Activated CD4-positive, alpha-beta T cell treated with anti-CD3 and anti-CD28 coated beads, Interleukin-2, Interleukin-6, amounts not matched to agents 100 ng/mL and 50 ng/mL, durations not matched to agents 16 hours and 8 hours (primary cell): ENCODE results near the gene OSBPL6.

Experiments used
- DNase-seq: peaks from one replicate; pipeline ENCODE4 v3.0.0-alpha.2; 2020

The OSBPL6 gene

DNA sequence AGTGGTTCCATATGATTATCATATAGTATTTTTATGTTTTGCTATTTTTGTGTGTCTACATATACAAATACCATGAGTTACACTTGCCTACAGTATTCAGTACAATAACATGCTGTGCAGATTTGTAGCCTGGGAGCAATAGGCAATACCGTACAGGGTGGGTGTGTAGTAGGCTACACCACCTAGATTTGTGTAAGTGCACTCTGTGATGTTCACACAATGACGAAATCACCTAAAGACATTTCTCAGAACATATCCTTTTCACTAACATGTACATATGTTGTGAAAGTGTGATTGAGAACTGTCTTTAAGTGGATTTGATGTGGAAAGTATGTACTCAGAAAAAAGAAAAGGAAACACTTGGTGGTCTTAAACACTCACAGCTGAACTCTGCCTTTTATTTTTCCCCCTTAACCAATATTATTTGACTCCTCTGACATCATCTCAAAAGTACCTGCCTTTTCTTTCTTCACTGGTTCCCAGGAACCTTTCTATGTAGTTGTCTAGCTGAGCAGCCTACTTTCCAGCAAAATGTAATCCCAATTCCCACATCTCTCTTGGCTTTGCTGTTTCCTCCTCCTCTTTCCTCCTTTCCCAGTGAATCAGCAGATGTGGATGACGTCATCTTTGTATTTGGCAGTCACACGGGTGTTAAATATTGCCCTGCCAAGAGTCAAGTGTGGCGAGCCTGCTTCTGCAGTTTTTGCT, 47.7 kb downstream of the OSBPL6 start:
- no peak for DNase-seq

DNA sequence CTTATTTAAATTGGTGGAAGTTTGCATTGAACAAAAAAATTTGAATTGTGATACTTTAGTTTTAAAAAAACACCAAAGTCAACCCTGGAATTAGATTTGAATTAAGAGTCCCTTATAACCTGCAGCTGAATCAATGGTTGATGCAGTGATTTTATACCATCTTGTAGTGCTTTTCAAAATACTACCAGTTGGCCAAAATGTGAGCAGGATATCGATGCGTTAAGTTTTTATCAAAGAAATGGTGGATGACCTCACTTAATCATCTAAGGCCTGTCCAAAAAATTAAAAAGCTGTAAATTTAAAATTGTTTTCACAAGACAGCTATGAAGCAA, 48.2 kb downstream of the OSBPL6 start:
- DNase-seq, result no peak

DNA sequence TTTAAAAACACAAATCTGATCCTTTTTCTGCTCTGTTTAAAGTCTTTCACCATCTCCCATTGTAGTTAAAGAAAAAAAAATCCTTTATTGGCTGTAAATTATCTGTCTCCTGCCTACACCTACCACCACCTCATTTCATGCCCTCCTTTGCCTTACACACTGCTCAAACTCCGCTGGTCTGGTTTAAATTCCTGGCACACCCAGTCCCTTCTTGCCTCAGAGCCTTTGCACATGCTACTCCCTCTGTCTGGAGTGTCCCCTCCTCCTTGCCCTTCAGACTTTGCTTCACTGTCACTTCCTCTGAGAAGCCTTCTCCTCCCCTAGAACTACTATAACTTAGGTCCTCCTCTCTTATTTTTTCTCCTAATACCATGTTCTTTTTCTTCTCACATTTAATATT, 49.6 kb downstream of the OSBPL6 start:
- DNase-seq, result no peak

GRCh38 chr2:178244777-178245176, 50.5 kb downstream of the OSBPL6 start:
- DNase-seq, result no peak

- no peak for DNase-seq
Measured at GRCh38 chr2:178246696-178247095, 52.4 kb downstream of the OSBPL6 start.

- no peak for DNase-seq
Measured at GRCh38 chr2:178247250-178247649, 52.9 kb downstream of the OSBPL6 start.

- DNase-seq, result no peak
Measured at GRCh38 chr2:178250429-178250828, 56.1 kb downstream of the OSBPL6 start.

DNA sequence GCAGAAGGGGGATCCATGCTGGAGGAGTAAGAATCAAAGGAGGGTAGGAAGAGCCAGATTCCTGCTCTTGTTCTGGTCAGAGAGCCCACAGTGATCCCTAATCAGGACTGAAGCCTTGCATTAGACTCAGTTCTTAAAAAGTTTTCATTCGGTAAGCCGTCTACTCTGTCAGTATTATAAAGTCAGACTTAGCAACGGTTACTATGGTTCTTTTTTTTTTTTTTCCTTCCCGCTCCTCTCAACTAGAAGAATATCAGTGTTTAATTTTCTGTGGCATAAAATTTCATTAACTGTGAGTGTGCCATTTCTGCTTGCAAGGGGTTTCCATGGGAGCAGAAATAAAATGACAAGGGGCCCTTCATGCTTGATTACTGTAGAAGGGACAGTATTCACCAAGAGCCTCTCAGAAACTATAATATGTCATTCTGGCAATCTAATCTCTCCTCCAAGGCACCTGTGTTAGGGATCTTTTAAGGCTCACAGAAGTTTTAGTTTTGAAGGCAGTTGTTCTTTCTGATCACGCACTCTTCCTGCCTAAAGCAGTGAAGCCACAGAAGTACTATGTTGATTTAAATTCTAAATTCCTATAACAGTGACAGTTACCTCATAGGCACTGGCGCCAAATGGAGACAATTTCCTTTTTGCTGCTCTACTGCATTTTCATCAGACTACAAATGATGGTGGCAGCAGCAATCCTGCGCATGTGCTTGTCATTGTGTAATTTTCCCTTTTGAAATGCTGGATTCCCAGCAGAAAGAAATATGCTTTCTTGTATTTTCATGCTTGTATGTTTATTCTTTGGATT, 57.0 kb downstream of the OSBPL6 start:
- DNase-seq, result no peak

GRCh38 chr2:178256382-178257042, 62.2 kb downstream of the OSBPL6 start:
- DNase-seq, result no peak

DNA sequence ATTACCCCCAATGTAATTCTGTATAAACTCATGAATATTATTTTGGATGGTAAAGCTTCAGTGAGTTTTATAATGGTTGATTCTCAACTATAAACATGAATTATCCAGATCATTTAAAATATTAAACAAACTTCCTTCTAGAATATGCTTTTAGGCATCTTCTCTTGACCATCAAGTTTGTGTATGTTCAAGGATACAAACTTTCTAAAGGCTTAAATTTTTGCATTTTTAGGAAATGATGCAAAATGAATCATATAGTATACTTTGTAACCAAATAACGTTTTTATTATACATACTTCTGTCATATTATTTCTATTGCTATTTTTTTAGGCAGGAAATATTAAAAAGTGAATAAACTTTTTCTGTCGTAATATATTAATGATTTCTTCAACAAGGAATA, 62.8 kb downstream of the OSBPL6 start:
- no peak for DNase-seq

- DNase-seq, result no peak
Measured at GRCh38 chr2:178258916-178259315, 64.6 kb downstream of the OSBPL6 start.

- no peak for DNase-seq
Measured at GRCh38 chr2:178263159-178263860, 69.0 kb downstream of the OSBPL6 start.

DNA sequence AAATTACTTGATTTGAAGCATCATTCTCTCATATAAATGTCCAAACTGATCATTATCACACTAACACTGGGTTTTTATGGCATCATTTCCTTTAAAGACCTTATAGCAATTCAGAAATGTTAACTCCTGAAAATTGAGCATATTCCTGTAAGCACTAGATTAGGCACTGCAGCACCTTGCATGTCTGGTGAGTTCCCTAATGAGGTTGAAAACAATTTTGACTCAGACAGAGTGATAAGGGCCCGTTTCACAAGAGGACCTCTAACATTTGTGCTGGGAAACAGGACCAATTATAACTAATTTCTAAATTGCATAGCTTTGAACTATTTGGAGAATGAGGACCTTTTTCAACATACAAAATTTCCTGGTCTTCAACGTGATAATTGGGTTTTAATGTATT, 69.9 kb downstream of the OSBPL6 start:
- DNase-seq, result no peak

GRCh38 chr2:178265851-178266250, 71.5 kb downstream of the OSBPL6 start:
- no peak for DNase-seq

GRCh38 chr2:178266445-178266844, 72.1 kb downstream of the OSBPL6 start:
- DNase-seq, result no peak

DNA sequence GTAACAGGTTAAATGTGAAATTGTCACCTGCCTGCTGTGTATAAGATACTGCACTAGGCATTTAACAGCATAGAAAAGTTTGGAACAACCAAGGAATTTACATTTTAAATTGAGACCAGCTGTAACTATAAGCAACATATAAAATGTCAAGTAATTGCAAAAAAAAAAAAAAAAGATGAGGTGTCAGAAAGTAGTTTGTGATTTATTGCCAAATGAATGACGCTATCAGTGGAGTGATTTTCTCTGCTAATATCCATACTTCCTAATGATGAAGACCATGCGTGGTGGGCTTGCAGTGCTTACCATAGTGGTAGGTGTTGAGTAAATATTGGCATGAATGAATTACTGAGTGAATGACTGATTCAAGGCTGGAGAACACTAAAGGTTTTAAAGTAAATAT, 73.3 kb downstream of the OSBPL6 start:
- no peak for DNase-seq

GRCh38 chr2:178268435-178268834, 74.1 kb downstream of the OSBPL6 start:
- no peak for DNase-seq

GRCh38 chr2:178269438-178270224, 75.3 kb downstream of the OSBPL6 start:
- DNase-seq, result no peak

DNA sequence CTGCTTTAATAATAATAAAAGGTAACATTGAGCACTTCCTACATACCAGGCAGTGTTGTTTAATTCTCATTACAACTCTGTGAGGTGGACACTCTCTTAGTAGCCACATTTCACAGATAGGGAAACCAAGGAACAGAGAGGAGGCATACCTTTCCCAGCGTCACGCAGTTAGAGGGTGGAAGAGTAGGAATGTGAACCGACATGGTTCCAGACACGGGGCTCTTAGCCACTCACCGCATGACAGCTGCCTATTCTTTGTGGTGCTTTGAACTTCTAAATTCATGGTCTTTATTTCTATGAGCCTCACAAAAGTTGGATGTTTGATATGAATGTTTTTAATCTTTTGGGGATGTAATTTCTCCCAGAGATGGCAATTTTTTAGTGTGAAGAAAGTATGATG, 76.0 kb downstream of the OSBPL6 start:
- DNase-seq, result no peak

DNA sequence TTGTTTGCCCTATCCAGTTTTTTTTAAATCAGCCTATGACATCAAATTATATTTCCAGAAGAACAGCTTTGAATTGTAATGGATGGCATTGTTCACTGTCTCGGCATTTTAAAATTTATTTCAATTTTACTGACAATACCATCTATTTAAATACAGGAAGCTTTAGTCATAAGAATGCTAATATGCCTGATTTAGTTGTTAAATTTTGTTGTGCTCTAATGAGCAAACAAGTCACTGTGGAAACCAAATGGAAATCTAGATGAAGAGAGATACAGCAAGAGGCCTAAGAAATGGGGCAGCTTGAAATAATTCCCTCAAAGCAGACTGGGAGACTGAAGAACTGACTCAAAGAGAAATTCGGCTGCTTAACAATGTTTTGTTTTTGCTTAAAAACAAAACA, 76.8 kb downstream of the OSBPL6 start:
- no peak for DNase-seq

GRCh38 chr2:178271629-178272333, 77.5 kb downstream of the OSBPL6 start:
- DNase-seq, result no peak

DNA sequence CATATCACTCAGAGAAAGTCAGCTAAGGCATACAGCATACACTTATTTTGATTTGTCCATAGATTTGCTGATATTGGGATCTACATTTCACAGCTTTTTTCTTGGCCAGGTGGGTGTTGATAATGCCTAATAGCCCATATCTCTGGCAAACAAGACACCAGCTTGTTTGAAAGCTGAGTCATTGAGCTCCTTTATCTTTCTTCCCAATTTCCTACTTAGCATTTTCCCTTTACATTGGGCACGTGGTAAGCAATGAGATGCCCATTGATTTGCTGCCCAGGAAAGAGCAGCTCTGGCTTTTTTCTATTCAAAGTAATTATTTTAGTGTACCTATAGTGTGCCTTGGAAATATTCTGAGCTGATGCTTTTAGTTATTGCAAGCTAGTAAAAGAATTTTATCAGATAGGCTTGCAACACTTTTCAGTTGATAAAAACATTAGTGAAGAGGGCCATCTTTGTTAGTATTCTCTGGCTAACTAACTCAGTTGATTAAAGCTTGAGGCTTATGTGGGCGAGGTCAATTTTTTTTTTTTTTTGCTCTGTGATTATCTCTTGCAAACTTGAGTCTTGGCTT, 79.6 kb downstream of the OSBPL6 start:
- no peak for DNase-seq
